Stimulated activated CD4-positive, alpha-beta T cell treated with anti-CD3 and anti-CD28 coated beads, Interleukin-1b, Interleukin-23, amount 100 ng/mL, for 4 hours (primary cell): ENCODE data around the gene ADI1.
"Not testable (repeated sequence)": the region's sequence is repeated elsewhere in the genome, so short reads cannot be mapped to it uniquely, and the experiment has no call there.

ENCODE experiments used
- DNase-seq, 2 donors: peaks; one replicate each; pipeline ENCODE4 v3.0.0-alpha.2; 2020; ENCODE audit warnings: low read depth in 2 of 2

The ADI1 gene

DNA sequence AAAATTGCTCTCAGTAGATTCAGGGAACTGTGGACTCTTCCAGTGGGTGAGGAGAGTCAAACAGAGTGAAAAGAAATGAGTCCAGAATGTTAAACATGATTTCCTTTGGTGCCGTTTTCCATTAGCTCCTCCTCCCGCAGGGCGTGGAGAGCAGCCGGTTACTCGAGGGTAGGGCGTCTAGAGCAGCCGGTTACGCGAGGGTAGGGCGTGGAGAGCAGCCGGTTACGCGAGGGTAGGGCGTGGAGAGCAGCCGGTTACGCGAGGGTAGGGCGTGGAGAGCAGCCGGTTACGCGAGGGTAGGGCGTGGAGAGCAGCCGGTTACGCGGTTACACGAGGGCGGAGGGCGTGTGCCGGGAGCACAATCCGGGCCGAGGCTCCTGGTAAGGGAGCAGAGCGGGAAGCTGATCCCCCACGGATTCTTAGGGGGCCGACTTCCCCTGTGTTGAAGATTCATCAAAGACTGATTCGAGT, 70.9 kb downstream of the ADI1 start:
- not testable (repeated sequence) for DNase-seq

DNA sequence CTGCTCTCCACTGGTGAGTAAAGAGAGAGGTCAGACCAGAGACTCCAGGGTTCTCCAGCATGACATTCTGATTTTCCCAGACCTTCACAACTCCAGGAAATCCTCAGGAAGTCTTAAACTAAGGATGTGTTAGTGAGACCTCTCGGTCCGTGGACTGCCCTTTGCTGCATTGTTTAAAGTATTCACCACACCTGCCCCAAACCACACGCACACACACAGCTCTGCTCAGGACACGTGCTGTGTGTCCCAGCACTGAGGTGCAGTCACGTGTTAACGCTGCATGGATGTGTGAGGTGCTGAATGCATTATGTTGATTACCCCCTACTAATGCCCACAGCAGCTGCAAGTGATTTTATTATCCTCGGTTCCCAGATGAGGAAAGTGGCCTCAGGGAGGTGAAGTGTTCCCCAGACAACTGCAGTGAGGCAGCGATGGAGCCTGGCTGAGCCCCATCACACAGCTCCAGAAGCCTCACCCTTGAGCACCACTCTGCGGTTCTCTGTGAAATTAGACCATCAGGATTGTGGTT, 71.5 kb downstream of the ADI1 start:
- no peak for DNase-seq
